ENCODE results near the gene DONSON.
"Not testable (repeated sequence)": the region's sequence is repeated elsewhere in the genome, so short reads cannot be mapped to it uniquely, and the experiment has no call there.

The DONSON gene

GRCh38 chr21:33588485-33589335 is at the start of gene DONSON:
TSS of gene DONSON (minus strand) at chr21:33588684. CDS start at chr21:33588641, 43 bp downstream.
- peak; percentile 90 for DNase-seq

- DNase-seq, result no peak
These were observed 45.8 kb upstream of the DONSON start for GRCh38 chr21:33634254-33634653.

GRCh38 chr21:33626151-33626550 is 37.7 kb upstream of the DONSON start:
- DNase-seq, result not testable (repeated sequence)

GRCh38 chr21:33622253-33622652 is 33.8 kb upstream of the DONSON start:
- DNase-seq, result no peak

GRCh38 chr21:33619726-33620125 is 31.2 kb upstream of the DONSON start:
- DNase-seq, result no peak

- no peak for DNase-seq
These were observed 29.9 kb upstream of the DONSON start for GRCh38 chr21:33618407-33618806.

GRCh38 chr21:33617565-33617964 is 29.1 kb upstream of the DONSON start:
- not testable (repeated sequence) for DNase-seq

GRCh38 chr21:33611006-33611744 is 22.7 kb upstream of the DONSON start:
- DNase-seq, result no peak

GRCh38 chr21:33608559-33608958 is 20.1 kb upstream of the DONSON start:
- no peak for DNase-seq

GRCh38 chr21:33598051-33598450 is 9.6 kb upstream of the DONSON start:
- DNase-seq, result no peak

- DNase-seq, result peak; percentile 25
These were observed 546 bp downstream of the DONSON start for GRCh38 chr21:33587792-33588484.

- no peak for DNase-seq
These were observed 1.6 kb downstream of the DONSON start for GRCh38 chr21:33586927-33587326.

- no peak for DNase-seq
These were observed 4.0 kb downstream of the DONSON start for GRCh38 chr21:33584455-33584854.

GRCh38 chr21:33578959-33579542 is 9.4 kb downstream of the DONSON start:
- no peak for DNase-seq

GRCh38 chr21:33578214-33578613 is 10.3 kb downstream of the DONSON start:
- no peak for DNase-seq

GRCh38 chr21:33576741-33577141 is 11.7 kb downstream of the DONSON start:
- DNase-seq, result not testable (repeated sequence)

GRCh38 chr21:33572350-33572749 is 16.1 kb downstream of the DONSON start:
- no peak for DNase-seq

GRCh38 chr21:33569991-33570390 is 18.5 kb downstream of the DONSON start:
- DNase-seq, result no peak

GRCh38 chr21:33568448-33568847 is 20.0 kb downstream of the DONSON start:
- DNase-seq, result no peak

- no peak for DNase-seq
These were observed 20.6 kb downstream of the DONSON start for GRCh38 chr21:33567914-33568313.

GRCh38 chr21:33566514-33566913 is 22.0 kb downstream of the DONSON start:
- DNase-seq, result no peak

GRCh38 chr21:33562389-33562788 is 26.1 kb downstream of the DONSON start:
- no peak for DNase-seq

- no peak for DNase-seq
These were observed 27.1 kb downstream of the DONSON start for GRCh38 chr21:33561373-33561772.
